Mesendoderm (in vitro differentiated cells): ENCODE data around the gene ERP27.

Experiments
- DNase-seq: peaks from one replicate; pipeline ENCODE4 v3.0.0; 2013
- H2AK5ac ChIP-seq: 2 replicates; pipeline ENCODE4 v1.6.1; 2013; ENCODE audit warnings: low read length, inconsistent platforms
- H2BK120ac ChIP-seq: 2 replicates; pipeline ENCODE4 v1.6.1; 2013; ENCODE audit warnings: low read depth, mild to moderate bottlenecking, low read length, moderate library complexity, mixed read lengths
- H2BK15ac ChIP-seq: replicated peaks from 2 replicates; pipeline ENCODE4 v1.6.1; 2013; ENCODE audit warnings: low read depth, mild to moderate bottlenecking, moderate library complexity
- H2BK5ac ChIP-seq: 2 replicates; pipeline ENCODE4 v1.6.1; 2013; ENCODE audit warnings: low read length, inconsistent platforms
- H3K18ac ChIP-seq: 2 replicates; pipeline ENCODE4 v1.6.1; 2013; ENCODE audit warnings: mild to moderate bottlenecking, low read length, mixed read lengths
- H3K23ac ChIP-seq: one replicate; pipeline ENCODE4 v1.6.1; 2013; ENCODE audit warnings: low read length
- H3K27ac ChIP-seq: 2 replicates; pipeline ENCODE4 v1.5.1; 2013; ENCODE audit warnings: low read depth, mild to moderate bottlenecking, inconsistent platforms, low read length, moderate library complexity
- H3K27me3 ChIP-seq: 2 replicates; pipeline ENCODE4 v1.6.1; 2013; ENCODE audit warnings: low read length, control low read depth, mild to moderate bottlenecking, inconsistent platforms; ENCODE audit not compliant: insufficient read depth, poor library complexity
- H3K36me3 ChIP-seq: 2 replicates; pipeline ENCODE4 v1.6.1; 2013; ENCODE audit warnings: low read length, inconsistent platforms; ENCODE audit not compliant: control insufficient read depth, insufficient read depth
- H3K4ac ChIP-seq: one replicate; pipeline ENCODE4 v1.6.1; 2013; ENCODE audit warnings: low read depth, mild to moderate bottlenecking, low read length, moderate library complexity
- H3K4me1 ChIP-seq: 2 replicates; pipeline ENCODE4 v1.6.1; 2013; ENCODE audit warnings: low read depth, low read length, inconsistent platforms; ENCODE audit not compliant: control insufficient read depth
- H3K4me2 ChIP-seq: 2 replicates; pipeline ENCODE4 v1.6.1; 2013; ENCODE audit warnings: low read length
- H3K4me3 ChIP-seq: 2 replicates; pipeline ENCODE4 v1.5.1; 2013; ENCODE audit warnings: mild to moderate bottlenecking, low read length
- H3K56ac ChIP-seq: one replicate; pipeline ENCODE4 v1.6.1; 2013; ENCODE audit warnings: low read length
- H3K79me1 ChIP-seq: 2 replicates; pipeline ENCODE4 v1.6.1; 2013; ENCODE audit warnings: low read length, inconsistent platforms
- H3K79me2 ChIP-seq: 2 replicates; pipeline ENCODE4 v1.6.1; 2013; ENCODE audit warnings: mild to moderate bottlenecking, low read length; ENCODE audit not compliant: control insufficient read depth, insufficient read depth
- H3K9ac ChIP-seq: 2 replicates; pipeline ENCODE4 v1.6.1; 2013; ENCODE audit warnings: low read length, inconsistent platforms
- H4K5ac ChIP-seq: one replicate; pipeline ENCODE4 v1.6.1; 2013; ENCODE audit warnings: low read length
- H4K8ac ChIP-seq: one replicate; pipeline ENCODE4 v1.6.1; 2013; ENCODE audit warnings: low read depth, mild to moderate bottlenecking, control low read depth, low read length, moderate library complexity
- WGBS: extraction: QIAGEN DNeasy Blood & Tissue Kit; methylation state at CpG from one replicate; pipeline ENCODE4 v1.1.7; 2013; ENCODE audit warnings: low lambda C conversion rate, missing lambda C conversion rate; ENCODE audit not compliant: insufficient coverage; ENCODE audit errors: extremely low coverage; 5-methylcytosine and 5-hydroxymethylcytosine counted together

ERP27 gene

DNA sequence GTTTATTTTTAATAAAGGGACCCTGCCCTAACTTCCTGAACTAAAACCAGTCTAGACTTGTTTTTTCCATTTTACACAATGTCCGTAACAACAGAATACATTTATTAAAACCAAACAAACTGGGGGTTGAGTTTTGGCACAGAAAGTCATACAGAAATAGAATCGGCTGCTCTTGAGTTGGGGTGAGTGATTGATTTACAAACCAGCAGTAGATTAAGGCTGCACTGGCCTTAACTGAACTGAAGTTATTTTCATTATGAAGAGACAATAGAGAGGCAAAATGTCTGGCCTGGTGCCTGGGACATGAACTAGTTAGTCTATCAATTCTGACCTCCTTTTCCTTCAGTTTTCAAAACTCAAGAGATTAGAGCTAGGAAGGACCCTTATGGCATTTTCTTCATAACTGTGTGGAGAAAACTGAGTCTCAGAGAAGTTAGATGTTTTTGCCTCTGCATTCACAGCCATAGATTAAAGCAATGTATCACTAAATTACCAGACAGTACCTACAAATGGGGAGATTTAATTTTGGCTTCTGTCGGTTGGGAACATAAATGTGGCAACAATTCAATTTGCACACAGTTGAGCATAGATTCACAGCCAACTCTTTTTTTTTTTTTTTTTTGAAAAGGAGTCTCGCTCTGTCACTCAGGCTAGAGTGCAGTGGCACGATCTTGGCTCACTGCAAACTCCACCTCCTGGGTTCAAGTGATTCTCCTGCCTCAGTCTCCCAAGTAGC, 32.9 kb downstream of the ERP27 start:
- Histone ChIP-seq H3K4me1 (no peaks in the 10 kb centered on the region), H2BK120ac (no peak overlapping the region), H4K5ac (no peak overlapping the region), H3K23ac (no peak overlapping the region), H3K79me1 (no peaks in the 10 kb centered on the region), H3K36me3 (no peaks in the 10 kb centered on the region), H2BK15ac (no peak overlapping the region), H3K4me3 (no peak overlapping the region), H2AK5ac (no peak overlapping the region), H3K27me3 (no peaks in the 10 kb centered on the region), H4K8ac (no peak overlapping the region), H2BK5ac (no peak overlapping the region), H3K4ac (no peak overlapping the region), H3K4me2 (no peak overlapping the region), H3K9ac (no peak overlapping the region), H3K27ac (no peak overlapping the region), H3K79me2 (no peaks in the 10 kb centered on the region), H3K18ac (no peak overlapping the region), H3K56ac (no peak overlapping the region)
- WGBS: no CpG with 5 or more reads among the region's 5 CpGs
- no peak for DNase-seq

- Histone ChIP-seq H3K23ac (no peak overlapping the region), H2BK15ac (no peak overlapping the region), H2AK5ac (no peak overlapping the region), H4K8ac (no peak overlapping the region), H2BK5ac (no peak overlapping the region), H3K36me3 (no peaks in the 10 kb centered on the region), H3K27ac (no peak overlapping the region), H3K79me2 (no peaks in the 10 kb centered on the region), H3K18ac (no peak overlapping the region), H3K4me1 (no peaks in the 10 kb centered on the region), H3K79me1 (no peaks in the 10 kb centered on the region), H3K4me2 (no peak overlapping the region), H3K4me3 (no peak overlapping the region), H2BK120ac (no peak overlapping the region), H3K4ac (no peak overlapping the region), H4K5ac (no peak overlapping the region), H3K27me3 (no peaks in the 10 kb centered on the region), H3K56ac (no peak overlapping the region), H3K9ac (no peak overlapping the region)
- DNase-seq: no peak
- WGBS: no CpG with 5 or more reads among the region's 8 CpGs
Measured at GRCh38 chr12:14904854-14905253, 33.5 kb downstream of the ERP27 start.

GRCh38 chr12:14903386-14904098, 34.8 kb downstream of the ERP27 start:
- no peaks in the 10 kb centered on the region for H3K79me2 ChIP-seq
- H3K4ac ChIP-seq: no peak overlapping the region
- no peaks in the 10 kb centered on the region for H3K79me1 ChIP-seq
- no CpG with 5 or more reads among the region's 5 CpGs for WGBS
- H4K5ac ChIP-seq: no peak overlapping the region
- H3K27ac ChIP-seq: no peak overlapping the region
- no peak overlapping the region for H2BK5ac ChIP-seq
- H3K4me2 ChIP-seq: no peak overlapping the region
- no peaks in the 10 kb centered on the region for H3K4me1 ChIP-seq
- H2AK5ac ChIP-seq: no peak overlapping the region
- H3K56ac ChIP-seq: no peak overlapping the region
- H3K4me3 ChIP-seq: no peak overlapping the region
- H3K27me3 ChIP-seq: no peaks in the 10 kb centered on the region
- H3K9ac ChIP-seq: no peak overlapping the region
- DNase-seq: no peak
- no peak overlapping the region for H3K23ac ChIP-seq
- H4K8ac ChIP-seq: no peak overlapping the region
- H2BK15ac ChIP-seq: no peak overlapping the region
- H3K36me3 ChIP-seq: no peaks in the 10 kb centered on the region
- H2BK120ac ChIP-seq: no peak overlapping the region
- H3K18ac ChIP-seq: no peak overlapping the region

DNA sequence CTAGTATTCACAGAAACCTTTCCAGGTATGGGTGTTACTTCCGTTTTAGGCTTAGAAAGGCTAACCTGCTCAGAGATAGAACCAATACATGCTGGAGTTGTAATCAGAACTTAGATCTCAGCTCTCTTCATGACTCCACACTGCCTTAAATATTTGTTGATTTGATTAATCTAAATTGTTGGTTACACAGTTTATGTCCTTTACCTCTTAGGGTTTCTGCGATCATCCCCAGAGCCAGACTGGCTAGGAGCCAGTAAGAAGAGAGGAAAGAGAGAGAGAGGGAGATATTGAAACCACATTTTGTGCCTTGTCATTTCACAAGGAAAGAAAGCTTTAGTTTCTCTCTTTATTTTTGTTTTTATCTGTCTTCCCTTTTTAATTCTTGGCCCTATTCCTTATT, 35.9 kb downstream of the ERP27 start:
- DNase-seq: no peak

DNA sequence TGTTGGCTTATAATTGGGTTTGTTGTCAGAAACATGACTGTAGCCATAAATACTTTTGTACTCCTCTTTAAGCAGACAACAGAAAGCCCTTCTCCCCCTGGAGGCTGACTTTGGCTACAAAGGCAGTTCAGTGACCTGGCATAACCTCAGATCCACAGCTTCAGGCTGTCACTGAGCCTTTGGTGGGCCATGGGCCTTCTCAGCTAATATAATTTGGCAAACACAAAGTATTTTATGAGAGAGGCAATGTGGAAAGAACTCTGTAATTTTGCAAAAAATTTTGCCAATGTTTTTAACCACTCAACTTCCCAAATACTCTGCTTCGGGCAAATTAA, 37.1 kb downstream of the ERP27 start:
- Histone ChIP-seq H3K4me1 (no peaks in the 10 kb centered on the region), H3K4me2 (no peak overlapping the region), H3K9ac (no peak overlapping the region), H3K56ac (no peak overlapping the region), H2BK120ac (no peak overlapping the region), H4K8ac (no peak overlapping the region), H3K79me2 (no peaks in the 10 kb centered on the region), H3K4ac (no peak overlapping the region), H3K27me3 (no peaks in the 10 kb centered on the region), H3K27ac (no peak overlapping the region), H2AK5ac (no peak overlapping the region), H4K5ac (no peak overlapping the region), H2BK5ac (no peak overlapping the region), H3K18ac (no peak overlapping the region), H3K4me3 (no peak overlapping the region), H3K23ac (no peak overlapping the region), H3K36me3 (no peaks in the 10 kb centered on the region), H2BK15ac (no peak overlapping the region), H3K79me1 (no peaks in the 10 kb centered on the region)
- WGBS: no CpG with 5 or more reads among the region's 1 CpG
- peak; percentile 46 for DNase-seq

More for the DNA sequence above, 35.9 kb downstream of the ERP27 start:
- H3K18ac ChIP-seq: no peak overlapping the region
- H3K9ac ChIP-seq: no peak overlapping the region
- no CpG with 5 or more reads among the region's 2 CpGs for WGBS
- H4K5ac ChIP-seq: no peak overlapping the region
- no peak overlapping the region for H3K4ac ChIP-seq
- H3K4me2 ChIP-seq: no peak overlapping the region
- no peaks in the 10 kb centered on the region for H3K79me2 ChIP-seq
- no peak overlapping the region for H3K23ac ChIP-seq
- H3K27ac ChIP-seq: no peak overlapping the region
- H2AK5ac ChIP-seq: no peak overlapping the region
- no peaks in the 10 kb centered on the region for H3K36me3 ChIP-seq
- no peaks in the 10 kb centered on the region for H3K79me1 ChIP-seq
- no peaks in the 10 kb centered on the region for H3K27me3 ChIP-seq
- no peak overlapping the region for H2BK5ac ChIP-seq
- no peak overlapping the region for H2BK15ac ChIP-seq
- no peak overlapping the region for H2BK120ac ChIP-seq
- no peak overlapping the region for H3K56ac ChIP-seq
- H3K4me1 ChIP-seq: no peaks in the 10 kb centered on the region
- H3K4me3 ChIP-seq: no peak overlapping the region
- no peak overlapping the region for H4K8ac ChIP-seq
